Lung (tissue), 12 donors: Measurements from ENCODE around the gene CYP51A1. TPM values are rescaled to one million over a fixed set of nuclear protein-coding genes. Genes with fewer than 3 reads are reported as not detected.
"Not testable (repeated sequence)": the region's sequence is repeated elsewhere in the genome, so short reads cannot be mapped to it uniquely, and the experiment has no call there.

Source experiments
- ATAC-seq: fragments of 200-7000 bp; cut with Tn5 transposase; one replicate; pipeline ENCODE4 v1.9.1; 2020; ENCODE audit warnings: moderate number of reproducible peaks; ENCODE audit not compliant: insufficient read depth, low FRiP score
- DNase-seq, 3 donors: peaks; one replicate each; pipeline ENCODE4 v3.0.0-alpha.2; 2013 to 2017
- H3K27ac ChIP-seq, 2 donors: one replicate each; pipeline ENCODE4 v1.5.1; 2013; ENCODE audit warnings: mild to moderate bottlenecking in 2 of 2, moderate library complexity in 2 of 2, control low read depth in 1 of 2, inconsistent platforms in 1 of 2, low read depth in 1 of 2, low read length in 1 of 2
- H3K27me3 ChIP-seq, 3 donors: one replicate each; pipeline ENCODE4 v1.5.1; 2013; ENCODE audit warnings: low read length in 2 of 3; ENCODE audit not compliant: control insufficient read depth in 3 of 3, insufficient read depth in 3 of 3
- H3K36me3 ChIP-seq, 4 donors: one replicate each; pipeline ENCODE4 v1.5.1; 2013; ENCODE audit warnings: low read length in 4 of 4, mild to moderate bottlenecking in 1 of 4, moderate library complexity in 1 of 4; ENCODE audit not compliant: control insufficient read depth in 4 of 4, insufficient read depth in 4 of 4
- H3K4me1 ChIP-seq, 5 donors: one replicate each; pipeline ENCODE4 v1.5.1; 2013; ENCODE audit warnings: low read length in 5 of 5, mild to moderate bottlenecking in 2 of 5, moderate library complexity in 1 of 5; ENCODE audit not compliant: control insufficient read depth in 5 of 5, insufficient read depth in 5 of 5
- H3K4me3 ChIP-seq: one replicate; pipeline ENCODE4 v1.5.1; 2013; ENCODE audit warnings: mild to moderate bottlenecking, control low read depth, moderate library complexity
- H3K9ac ChIP-seq, 2 donors: one replicate each; pipeline ENCODE4 v1.5.1; 2013; ENCODE audit warnings: low read length in 2 of 2, control low read depth in 1 of 2; ENCODE audit not compliant: insufficient read depth in 1 of 2
- H3K9me3 ChIP-seq, 4 donors: one replicate each; pipeline ENCODE4 v1.5.1; 2013; ENCODE audit warnings: low read length in 3 of 4, mild to moderate bottlenecking in 1 of 4, moderate library complexity in 1 of 4; ENCODE audit not compliant: control insufficient read depth in 4 of 4, insufficient read depth in 3 of 4
- CTCF ChIP-seq: IDR thresholded peaks from 2 replicates; pipeline ENCODE4 v1.5.1; 2012; ENCODE audit warnings: mild to moderate bottlenecking; ENCODE audit errors: control extremely low read depth, extremely low read depth
- WGBS, 2 donors: extraction: QIAGEN DNeasy Blood & Tissue Kit; methylation state at CpG; one replicate each; pipeline ENCODE4 v1.1.7; 2013; 5-methylcytosine and 5-hydroxymethylcytosine counted together
- polyA plus RNA-seq, 2 donors: library from polyadenylated mRNA; stranded (reverse); fragments of 200-250 nt; gene quantifications; one replicate each; pipeline ENCODE4 v1.2.1, GENCODE V29; 2013
- total RNA-seq, 2 donors: library from RNA; depleted of rRNA in 1 of 2; stranded (reverse); fragments of >200 nt in 1 of 2; gene quantifications; one replicate each; pipeline ENCODE4 v1.2.1, GENCODE V29; 2014 to 2021
- donor health status: control.
- donor health status: control.
- donor health status: Bipolar disorder and iron deficiency.
- donor health status: healthy.
- donor health status: DM: yes; HTN: yes; CAD: no.

The CYP51A1 gene
- total and polyA plus RNA-seq, 4 donors = 49.8 to 211 (median 117) TPM

- TF ChIP-seq CTCF = no peak
- DNase-seq = no peak
- no peaks in the 10 kb centered on the region for H3K4me1 ChIP-seq
- H3K27me3 ChIP-seq = no peaks in the 10 kb centered on the region
- no peak overlapping the region for H3K9ac ChIP-seq
- no peak overlapping the region for H3K4me3 ChIP-seq
- H3K9me3 ChIP-seq = no peaks in the 10 kb centered on the region
- H3K36me3 ChIP-seq = peaks cover 19 to 52% (median 29%) of the 10 kb centered on the region in 4 donors
- WGBS, 2 donors = 97 to 98% methylated on average over 1 of the region's 1 CpG
- no peak for ATAC-seq
- H3K27ac ChIP-seq = no peak overlapping the region
These were observed 33.7 kb downstream of the CYP51A1 start for GRCh38 chr7:92100534-92100933.

- Histone ChIP-seq H3K9me3 (no peaks in the 10 kb centered on the region), H3K27ac (no peak overlapping the region), H3K36me3 (peaks cover 15 to 49% (median 23%) of the 10 kb centered on the region in 4 donors), H3K4me1 (no peaks in the 10 kb centered on the region), H3K9ac (no peak overlapping the region), H3K27me3 (no peaks in the 10 kb centered on the region), H3K4me3 (no peak overlapping the region)
- TF ChIP-seq CTCF = no peak
- DNase-seq (no peak), ATAC-seq (no peak)
- 67 to 77% methylated on average over 1 of the region's 1 CpG for WGBS, 2 donors
These were observed 38.9 kb downstream of the CYP51A1 start for GRCh38 chr7:92095380-92095779.

- TF ChIP-seq CTCF = no peak
- Histone ChIP-seq H3K27me3 (no peaks in the 10 kb centered on the region), H3K9ac (no peak overlapping the region), H3K4me3 (no peak overlapping the region), H3K4me1 (no peaks in the 10 kb centered on the region), H3K9me3 (peaks cover 0 to under 1% (median 0%) of the 10 kb centered on the region in 4 donors), H3K36me3 (peaks cover 12 to 42% (median 23%) of the 10 kb centered on the region in 4 donors), H3K27ac (no peak overlapping the region)
- ATAC-seq (no peak), DNase-seq (no peak)
- 91 to 98% methylated on average over 1 of the region's 1 CpG for WGBS, 2 donors
These were observed 42.1 kb downstream of the CYP51A1 start for GRCh38 chr7:92092210-92092609.

GRCh38 chr7:92088266-92088665 lies 46.0 kb downstream of the CYP51A1 start:
- no peak for ATAC-seq
- Histone ChIP-seq H3K27me3 (no peaks in the 10 kb centered on the region), H3K9ac (no peak overlapping the region), H3K4me1 (no peaks in the 10 kb centered on the region), H3K36me3 (peaks cover 12 to 44% (median 33%) of the 10 kb centered on the region in 4 donors), H3K9me3 (peaks cover 0 to 3% (median 0%) of the 10 kb centered on the region in 4 donors), H3K4me3 (no peak overlapping the region), H3K27ac (no peak overlapping the region)
- no peak for DNase-seq
- 100% methylated on average over 1 of the region's 1 CpG for WGBS, 2 donors
- no peak for TF ChIP-seq CTCF

GRCh38 chr7:92083922-92084321 lies 50.4 kb downstream of the CYP51A1 start:
- not testable (repeated sequence) for H3K27ac ChIP-seq, H3K27me3 ChIP-seq, H3K4me3 ChIP-seq, H3K9me3 ChIP-seq, H3K4me1 ChIP-seq, H3K9ac ChIP-seq, ATAC-seq, DNase-seq
- H3K36me3 ChIP-seq = peaks cover 8 to 48% (median 26%) of the 10 kb centered on the region in 4 donors
- WGBS, 2 donors = 99% methylated on average over 6 of the region's 6 CpGs
